ENCODE data around the gene UBL5.

- TF ChIP-seq CTCF (IDR thresholded peaks at IDR 0.05; ENCODE audit: poor library complexity, severe bottlenecking) (no peak), POLR2AphosphoS5 (IDR thresholded peaks at IDR 0.05) (no peak), EZH2 (IDR thresholded peaks at IDR 0.05; ENCODE audit: borderline replicate concordance, insufficient read depth, low read length, poor library complexity, severe bottlenecking) (no peak), RAD21 (conservative IDR thresholded peaks at IDR 0.05) (no peak), EP300 (conservative IDR thresholded peaks at IDR 0.05; ENCODE audit: poor library complexity, severe bottlenecking) (no peak), SMC3 (conservative IDR thresholded peaks at IDR 0.05; ENCODE audit: poor library complexity) (no peak), TAF1 (IDR thresholded peaks at IDR 0.05; ENCODE audit: low read depth) (no peak)
Measured at GRCh38 chr19:9865732-9866501, 38.2 kb downstream of the UBL5 start.
